DND-41 (cell line): ENCODE data around the gene ESYT3.

Experiments
- ATAC-seq: fragments of 200-7000 bp; cut with Tn5 transposase; 3 replicates; pipeline ENCODE4 v1.9.1; 2021; ENCODE audit warnings: low read depth; ENCODE audit not compliant: insufficient read depth
- DNase-seq: peaks from one replicate; pipeline ENCODE4 v3.0.0-alpha.2; 2020
- H2AFZ ChIP-seq: 2 replicates; pipeline ENCODE4 v1.6.0; 2012; ENCODE audit warnings: low read depth, low read length
- H3K27ac ChIP-seq: 2 replicates; pipeline ENCODE4 v1.5.1; 2012; ENCODE audit warnings: low read length, inconsistent platforms
- H3K27me3 ChIP-seq: fragments of 200-600 bp; sonication (generic); 2 replicates; pipeline ENCODE4 v1.6.0; 2012; ENCODE audit warnings: low read length, mild to moderate bottlenecking, inconsistent platforms; ENCODE audit not compliant: insufficient read depth, poor library complexity
- H3K36me3 ChIP-seq: 2 replicates; pipeline ENCODE4 v1.5.1; 2012; ENCODE audit warnings: low read length, inconsistent platforms; ENCODE audit not compliant: insufficient read depth
- H3K4me1 ChIP-seq: 2 replicates; pipeline ENCODE4 v1.5.1; 2012; ENCODE audit warnings: mild to moderate bottlenecking, low read length; ENCODE audit not compliant: insufficient read depth
- H3K4me2 ChIP-seq: 2 replicates; pipeline ENCODE4 v1.6.0; 2012; ENCODE audit warnings: mild to moderate bottlenecking, moderate library complexity, low read length, inconsistent platforms; ENCODE audit not compliant: insufficient read depth
- H3K4me3 ChIP-seq, 2 experiments: fragments of 200-600 bp in 1 of 2; shearing (Covaris generic) in 1 of 2; 2 replicates each; pipeline ENCODE4 v1.5.1; 2012 to 2016; ENCODE audit warnings: inconsistent platforms in 2 of 2, low read length in 2 of 2, mild to moderate bottlenecking in 2 of 2, low read depth in 1 of 2, moderate library complexity in 1 of 2
- H3K79me2 ChIP-seq: 2 replicates; pipeline ENCODE4 v1.6.0; 2012; ENCODE audit warnings: low read length, inconsistent platforms; ENCODE audit not compliant: insufficient read depth
- H3K9ac ChIP-seq: 2 replicates; pipeline ENCODE4 v1.6.0; 2012; ENCODE audit warnings: low read depth, mild to moderate bottlenecking, inconsistent platforms, low read length, moderate library complexity
- H3K9me3 ChIP-seq: 2 replicates; pipeline ENCODE4 v1.5.1; 2012; ENCODE audit warnings: low read length, moderate library complexity, mild to moderate bottlenecking, inconsistent platforms; ENCODE audit not compliant: insufficient read depth, severe bottlenecking
- H4K20me1 ChIP-seq: 2 replicates; pipeline ENCODE4 v1.6.0; 2012; ENCODE audit warnings: low read length; ENCODE audit not compliant: insufficient read depth
- EZH2 ChIP-seq: IDR thresholded peaks from 3 replicates; pipeline ENCODE4 v1.6.1; 2012; ENCODE audit warnings: borderline replicate concordance, low read depth, mild to moderate bottlenecking, moderate library complexity, low read length, inconsistent platforms; ENCODE audit not compliant: severe bottlenecking
- TF ChIP-seq, protein P1 (sequence below): IDR thresholded peaks from 2 replicates; pipeline ENCODE4 v1.5.1; 2012; ENCODE audit warnings: borderline replicate concordance, low read length, moderate library complexity, mild to moderate bottlenecking; ENCODE audit not compliant: poor library complexity, severe bottlenecking; ENCODE audit errors: extremely low read depth

The ESYT3 gene

GRCh38 chr3:138440596-138440995 lies 6.2 kb downstream of the ESYT3 start:
- DNase-seq, result no peak

GRCh38 chr3:138441256-138441655 lies 6.8 kb downstream of the ESYT3 start:
- no peak for DNase-seq
- TF ChIP-seq, protein P1, sequence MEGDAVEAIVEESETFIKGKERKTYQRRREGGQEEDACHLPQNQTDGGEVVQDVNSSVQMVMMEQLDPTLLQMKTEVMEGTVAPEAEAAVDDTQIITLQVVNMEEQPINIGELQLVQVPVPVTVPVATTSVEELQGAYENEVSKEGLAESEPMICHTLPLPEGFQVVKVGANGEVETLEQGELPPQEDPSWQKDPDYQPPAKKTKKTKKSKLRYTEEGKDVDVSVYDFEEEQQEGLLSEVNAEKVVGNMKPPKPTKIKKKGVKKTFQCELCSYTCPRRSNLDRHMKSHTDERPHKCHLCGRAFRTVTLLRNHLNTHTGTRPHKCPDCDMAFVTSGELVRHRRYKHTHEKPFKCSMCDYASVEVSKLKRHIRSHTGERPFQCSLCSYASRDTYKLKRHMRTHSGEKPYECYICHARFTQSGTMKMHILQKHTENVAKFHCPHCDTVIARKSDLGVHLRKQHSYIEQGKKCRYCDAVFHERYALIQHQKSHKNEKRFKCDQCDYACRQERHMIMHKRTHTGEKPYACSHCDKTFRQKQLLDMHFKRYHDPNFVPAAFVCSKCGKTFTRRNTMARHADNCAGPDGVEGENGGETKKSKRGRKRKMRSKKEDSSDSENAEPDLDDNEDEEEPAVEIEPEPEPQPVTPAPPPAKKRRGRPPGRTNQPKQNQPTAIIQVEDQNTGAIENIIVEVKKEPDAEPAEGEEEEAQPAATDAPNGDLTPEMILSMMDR, result no peak
- no peak for TF ChIP-seq EZH2
- no peak for ATAC-seq
- Histone ChIP-seq H3K4me3 (no peak overlapping the region), H2AFZ (no peak overlapping the region), H3K9me3 (no peaks in the 10 kb centered on the region), H3K9ac (no peak overlapping the region), H3K79me2 (no peaks in the 10 kb centered on the region), H4K20me1 (no peaks in the 10 kb centered on the region), H3K4me2 (no peak overlapping the region), H3K4me1 (no peaks in the 10 kb centered on the region), H3K27me3 (no peaks in the 10 kb centered on the region), H3K27ac (no peak overlapping the region), H3K36me3 (no peaks in the 10 kb centered on the region)

More at GRCh38 chr3:138440596-138440995, 6.2 kb downstream of the ESYT3 start:
- Histone ChIP-seq H2AFZ (no peak overlapping the region), H3K36me3 (no peaks in the 10 kb centered on the region), H3K4me3 (no peak overlapping the region), H3K27ac (no peak overlapping the region), H3K4me2 (no peak overlapping the region), H3K9me3 (no peaks in the 10 kb centered on the region), H3K79me2 (no peaks in the 10 kb centered on the region), H3K4me1 (no peaks in the 10 kb centered on the region), H3K27me3 (no peaks in the 10 kb centered on the region), H4K20me1 (no peaks in the 10 kb centered on the region), H3K9ac (no peak overlapping the region)
- ATAC-seq, result no peak
- TF ChIP-seq, protein P1, result no peak
- no peak for TF ChIP-seq EZH2

GRCh38 chr3:138441742-138442141 lies 7.3 kb downstream of the ESYT3 start:
- no peak for ATAC-seq

More at GRCh38 chr3:138441742-138442141, 7.3 kb downstream of the ESYT3 start:
- H3K79me2 ChIP-seq, result no peaks in the 10 kb centered on the region
- no peak overlapping the region for H2AFZ ChIP-seq
- H3K36me3 ChIP-seq, result no peaks in the 10 kb centered on the region
- no peak overlapping the region for H3K4me2 ChIP-seq
- no peaks in the 10 kb centered on the region for H4K20me1 ChIP-seq
- no peaks in the 10 kb centered on the region for H3K27me3 ChIP-seq
- H3K9ac ChIP-seq, result no peak overlapping the region
- DNase-seq, result no peak
- H3K9me3 ChIP-seq, result no peaks in the 10 kb centered on the region
- TF ChIP-seq, protein P1, result no peak
- TF ChIP-seq EZH2, result no peak
- no peaks in the 10 kb centered on the region for H3K4me1 ChIP-seq
- H3K27ac ChIP-seq, result no peak overlapping the region
- no peak overlapping the region for H3K4me3 ChIP-seq
